Esophagus muscularis mucosa (tissue), 3 donors: ENCODE data around the gene HLCS.

Experiments used
- POLR2A ChIP-seq: fragments of 450-650 bp; IDR thresholded peaks from one replicate; pipeline ENCODE4 v1.6.1; 2017; ENCODE audit warnings: antibody characterized with exemption, moderate library complexity, mild to moderate bottlenecking, low read depth
- TF ChIP-seq, protein P1 (sequence below), 3 experiments: fragments of 200-600 bp in 2 of 3; fragments of 450-650 bp in 1 of 3; sonication (generic) in 2 of 3; IDR thresholded peaks; one replicate each; pipeline ENCODE4 v1.5.1; 2017 to 2019; ENCODE audit warnings: antibody characterized with exemption in 3 of 3, mild to moderate bottlenecking in 2 of 3, moderate library complexity in 1 of 3

DNA sequence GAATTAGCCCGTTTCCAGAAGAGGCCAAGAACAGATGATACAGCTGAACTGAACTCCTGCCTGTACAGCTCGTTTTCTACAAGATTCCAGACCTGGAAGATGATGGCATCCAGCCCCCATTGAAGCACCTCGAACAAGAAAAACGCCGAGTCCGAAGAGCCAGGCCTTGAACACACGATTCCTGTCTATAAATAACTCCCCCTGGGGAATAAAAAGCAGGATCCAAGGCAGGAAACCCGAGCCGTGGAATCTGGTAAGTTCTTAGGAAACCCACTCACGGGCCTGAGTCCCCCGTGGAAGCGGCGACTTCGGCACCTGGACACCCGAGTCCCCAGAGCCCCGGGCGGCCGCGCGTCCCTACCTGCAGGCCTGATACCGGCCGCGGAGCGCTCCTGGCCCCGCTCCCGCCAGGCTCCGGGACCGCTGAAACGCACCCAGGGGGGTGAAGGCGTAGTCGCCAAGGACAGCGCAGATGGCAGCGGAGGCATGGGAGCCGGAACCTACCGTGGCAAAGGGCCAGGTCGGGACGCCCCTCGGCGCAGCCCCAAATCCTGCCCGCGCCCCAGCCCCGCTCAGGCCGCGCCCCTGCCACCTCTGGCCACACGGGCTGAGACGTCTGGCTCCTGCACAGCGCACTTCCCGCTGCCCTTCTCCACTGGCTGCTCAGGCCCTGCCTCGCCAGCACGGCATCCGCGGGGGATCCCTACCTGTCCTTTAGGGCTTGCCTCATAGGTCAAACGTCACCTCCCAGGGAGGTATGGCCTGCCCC, 14.0 kb upstream of the HLCS start:
- TF ChIP-seq, protein P1, sequence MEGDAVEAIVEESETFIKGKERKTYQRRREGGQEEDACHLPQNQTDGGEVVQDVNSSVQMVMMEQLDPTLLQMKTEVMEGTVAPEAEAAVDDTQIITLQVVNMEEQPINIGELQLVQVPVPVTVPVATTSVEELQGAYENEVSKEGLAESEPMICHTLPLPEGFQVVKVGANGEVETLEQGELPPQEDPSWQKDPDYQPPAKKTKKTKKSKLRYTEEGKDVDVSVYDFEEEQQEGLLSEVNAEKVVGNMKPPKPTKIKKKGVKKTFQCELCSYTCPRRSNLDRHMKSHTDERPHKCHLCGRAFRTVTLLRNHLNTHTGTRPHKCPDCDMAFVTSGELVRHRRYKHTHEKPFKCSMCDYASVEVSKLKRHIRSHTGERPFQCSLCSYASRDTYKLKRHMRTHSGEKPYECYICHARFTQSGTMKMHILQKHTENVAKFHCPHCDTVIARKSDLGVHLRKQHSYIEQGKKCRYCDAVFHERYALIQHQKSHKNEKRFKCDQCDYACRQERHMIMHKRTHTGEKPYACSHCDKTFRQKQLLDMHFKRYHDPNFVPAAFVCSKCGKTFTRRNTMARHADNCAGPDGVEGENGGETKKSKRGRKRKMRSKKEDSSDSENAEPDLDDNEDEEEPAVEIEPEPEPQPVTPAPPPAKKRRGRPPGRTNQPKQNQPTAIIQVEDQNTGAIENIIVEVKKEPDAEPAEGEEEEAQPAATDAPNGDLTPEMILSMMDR (IDR thresholded peaks at IDR 0.05), result no peak
- no peak for TF ChIP-seq POLR2A
